HCT116 (cell line): ENCODE measurements around the gene AXL. TPM values are rescaled to one million over a fixed set of nuclear protein-coding genes. Genes with fewer than 3 reads are reported as not detected.

Experiments used
- ATAC-seq: fragments of 200-7000 bp; cut with Tn5 transposase; 2 replicates; pipeline ENCODE4 v1.9.1; 2020; ENCODE audit warnings: mild to moderate bottlenecking, moderate library complexity
- BruUV-seq: library from RNA; stranded (reverse); fragments of 400-500 nt; replicated peaks from 2 replicates; lab custom pipeline; 2021; lab: Mats Ljungman, UMichigan
- CTCF ChIA-PET: fragments of 300-600 bp; sonication (Branson Sonifier 250); formaldehyde crosslinking; loops from one replicate; lab custom pipeline; 2021; ENCODE audit warnings: antibody characterized with exemption; lab: Charles Lee
- POLR2A ChIA-PET: fragments of 300-600, 350-600 bp; sonication (Branson Sonifier 250); formaldehyde crosslinking; loops from one replicate; lab custom pipeline; 2021; ENCODE audit warnings: antibody characterized with exemption; lab: Charles Lee
- RAD21 ChIA-PET, 2 experiments: fragments of 300-600 bp; sonication (Branson Sonifier 250); formaldehyde crosslinking; loops; one replicate each; lab custom pipeline; 2023; ENCODE audit warnings: low total read pairs in 2 of 2; ENCODE audit not compliant: uncharacterized antibody in 2 of 2, unreplicated experiment in 2 of 2, low non-redundant PET in 1 of 2; lab: Charles Lee
- DNase-seq: peaks from one replicate; pipeline ENCODE4 v3.0.0-alpha.2; 2010; ENCODE audit warnings: low read depth, low spot score
- H2AFZ ChIP-seq: fragments of 200-600 bp; shearing (Covaris generic), sonication (generic); 2 replicates; pipeline ENCODE4 v1.6.1; 2017; ENCODE audit warnings: low read depth, mixed run types, mixed read lengths, antibody characterized with exemption, low read length; ENCODE audit not compliant: poor library complexity, severe bottlenecking
- H3K27ac ChIP-seq: 2 replicates; pipeline ENCODE4 v1.5.1; 2012; ENCODE audit warnings: low read depth, low read length
- H3K27me3 ChIP-seq: fragments of 200-600 bp; sonication (generic); 2 replicates; pipeline ENCODE4 v1.6.1; 2016; ENCODE audit warnings: mixed run types, low read length, mixed read lengths; ENCODE audit not compliant: insufficient read depth
- H3K36me3 ChIP-seq, 2 experiments: fragments of 200-500 bp in 1 of 2; fragments of 200-600 bp in 1 of 2; sonication (Bioruptor generic) in 1 of 2; sonication (generic) in 1 of 2; 2 replicates each; pipeline versions ENCODE4 v1.5.1 to v1.6.1; 2014 to 2016; ENCODE audit warnings: low read length in 2 of 2, inconsistent platforms in 1 of 2, mixed read lengths in 1 of 2, mixed run types in 1 of 2; ENCODE audit not compliant: insufficient read depth in 2 of 2, control insufficient read depth in 1 of 2
- H3K4me1 ChIP-seq, 2 experiments: fragments of 200-600 bp in 1 of 2; sonication (generic) in 1 of 2; 2 replicates each; pipeline versions ENCODE4 v1.5.1 to v1.6.1; 2012 to 2017; ENCODE audit warnings: low read length in 2 of 2, inconsistent platforms in 1 of 2, mild to moderate bottlenecking in 1 of 2, mixed read lengths in 1 of 2, mixed run types in 1 of 2, moderate library complexity in 1 of 2; ENCODE audit not compliant: insufficient read depth in 2 of 2, control insufficient read depth in 1 of 2
- H3K4me2 ChIP-seq: fragments of 200-600 bp; sonication (generic); 2 replicates; pipeline ENCODE4 v1.6.1; 2017; ENCODE audit warnings: mixed run types, low read length, mixed read lengths
- H3K4me3 ChIP-seq, 2 experiments: fragments of 200-600 bp in 1 of 2; sonication (generic) in 1 of 2; replicated peaks in 1 of 2; 2 replicates each; pipeline ENCODE4 v1.5.1; 2011 to 2016; ENCODE audit warnings: low read length in 2 of 2, control low read depth in 1 of 2, low read depth in 1 of 2, mild to moderate bottlenecking in 1 of 2, mixed read lengths in 1 of 2, mixed run types in 1 of 2
- H3K79me2 ChIP-seq: fragments of 200-600 bp; sonication (generic); 2 replicates; pipeline ENCODE4 v1.6.1; 2017; ENCODE audit warnings: mild to moderate bottlenecking, mixed run types, low read length, moderate library complexity, mixed read lengths; ENCODE audit not compliant: insufficient read depth
- H3K9ac ChIP-seq: fragments of 200-600 bp; sonication (generic); 2 replicates; pipeline ENCODE4 v1.6.1; 2016; ENCODE audit warnings: low read length, mixed read lengths
- H3K9me2 ChIP-seq: fragments of 200-600 bp; sonication (generic), shearing (Covaris generic); 2 replicates; pipeline ENCODE4 v1.6.1; 2017; ENCODE audit warnings: mixed run types, mild to moderate bottlenecking, moderate library complexity; ENCODE audit not compliant: insufficient read depth
- H3K9me3 ChIP-seq, 2 experiments: fragments of 200-500 bp in 1 of 2; fragments of 200-600 bp in 1 of 2; sonication (Bioruptor generic) in 1 of 2; sonication (generic) in 1 of 2; 2 replicates each; pipeline ENCODE4 v1.6.1; 2014 to 2017; ENCODE audit warnings: low read length in 2 of 2, mixed read lengths in 2 of 2, inconsistent platforms in 1 of 2, low read depth in 1 of 2, mild to moderate bottlenecking in 1 of 2, mixed run types in 1 of 2, moderate library complexity in 1 of 2; ENCODE audit not compliant: control insufficient read depth in 1 of 2, insufficient read depth in 1 of 2
- H4K20me1 ChIP-seq: fragments of 200-600 bp; sonication (generic), shearing (Covaris generic); 2 replicates; pipeline ENCODE4 v1.6.1; 2017; ENCODE audit warnings: mixed run types, mild to moderate bottlenecking, moderate library complexity; ENCODE audit not compliant: insufficient read depth
- ATF3 ChIP-seq: IDR thresholded peaks from 2 replicates; pipeline ENCODE4 v1.6.1; 2012
- CEBPB ChIP-seq: IDR thresholded peaks from 2 replicates; pipeline ENCODE4 v1.6.1; 2012; ENCODE audit warnings: low read depth
- CTCF ChIP-seq, 3 experiments: fragments of 200-600 bp in 1 of 3; sonication (generic) in 1 of 3; IDR thresholded peaks in 2 of 3; conservative IDR thresholded peaks in 1 of 3; 2 replicates each; pipeline ENCODE4 v1.5.1; 2012 to 2017; ENCODE audit warnings: low read depth in 2 of 3, low read length in 2 of 3, antibody characterized with exemption in 1 of 3, borderline replicate concordance in 1 of 3, control low read depth in 1 of 3, mild to moderate bottlenecking in 1 of 3, mixed read lengths in 1 of 3, mixed run types in 1 of 3, moderate library complexity in 1 of 3; ENCODE audit not compliant: insufficient read depth in 1 of 3
- EGR1 ChIP-seq: IDR thresholded peaks from 2 replicates; pipeline ENCODE4 v1.6.1; 2012; ENCODE audit warnings: low read depth
- EZH2 ChIP-seq: fragments of 200-600 bp; sonication (generic); IDR thresholded peaks from 2 replicates; pipeline ENCODE4 v1.6.1; 2017; ENCODE audit warnings: antibody characterized with exemption, mixed run types
- EZH2phosphoT487 ChIP-seq: fragments of 200-600 bp; IDR thresholded peaks from 2 replicates; pipeline ENCODE4 v1.6.1; 2018; ENCODE audit warnings: antibody characterized with exemption, borderline replicate concordance
- FOSL1 ChIP-seq: IDR thresholded peaks from 2 replicates; pipeline ENCODE4 v1.6.1; 2012; ENCODE audit warnings: low read depth
- JUND ChIP-seq: IDR thresholded peaks from 2 replicates; pipeline ENCODE4 v1.6.1; 2012
- POLR2AphosphoS5 ChIP-seq: IDR thresholded peaks from 2 replicates; pipeline ENCODE4 v1.6.1; 2011; ENCODE audit warnings: mild to moderate bottlenecking, low read depth, low read length, moderate library complexity
- RAD21 ChIP-seq: IDR thresholded peaks from 2 replicates; pipeline ENCODE4 v1.6.1; 2012; ENCODE audit warnings: low read depth, mild to moderate bottlenecking
- REST ChIP-seq: IDR thresholded peaks from 2 replicates; pipeline ENCODE4 v1.6.1; 2012; ENCODE audit warnings: low read depth
- SP1 ChIP-seq: IDR thresholded peaks from 2 replicates; pipeline ENCODE4 v1.6.1; 2012; ENCODE audit warnings: low read depth
- SRF ChIP-seq: IDR thresholded peaks from 2 replicates; pipeline ENCODE4 v1.6.1; 2012; ENCODE audit warnings: low read depth
- ZFX ChIP-seq: fragments of 450-650 bp; IDR thresholded peaks from 2 replicates; pipeline ENCODE4 v1.6.1; 2017
- ZNF274 ChIP-seq: fragments of 200-500 bp; sonication (Bioruptor generic); IDR thresholded peaks from 2 replicates; pipeline ENCODE4 v1.6.1; 2014; ENCODE audit warnings: mild to moderate bottlenecking, low read depth, low read length, inconsistent platforms
- intact Hi-C: fragments of 100-400 bp; cut with micrococcal nuclease; formaldehyde crosslinking; loops from 2 replicates; pipeline ENCODE4 v1.10.0; 2022
- total RNA-seq: library from RNA; stranded (reverse); gene quantifications from one replicate; pipeline ENCODE4 v1.2.1, GENCODE V29; 2021; ENCODE audit not compliant: unreplicated experiment

Gene AXL
- total RNA-seq, 1 experiment from 2014 or later = 47.4 TPM

GRCh38 chr19:41195675-41196497 lies 23.1 kb upstream of the AXL start:
- H3K36me3 ChIP-seq = peaks cover 0 to 5% of the 10 kb centered on the region in 2 experiments; a peak in 1 of 4 replicates
- intact Hi-C loops = no loop called here
- no peak overlapping the region for H2AFZ ChIP-seq
- ATAC-seq (no peak), DNase-seq (no peak)
- H4K20me1 ChIP-seq = no peaks in the 10 kb centered on the region
- ChIA-PET RAD21 (no interaction called here), POLR2A (no interaction called here)
- no peak overlapping the region for H3K27ac ChIP-seq
- H3K79me2 ChIP-seq = no peaks in the 10 kb centered on the region
- no peak overlapping the region for H3K4me2 ChIP-seq
- no peak for TF ChIP-seq RAD21
- TF ChIP-seq JUND = no peak
- no peak for TF ChIP-seq SP1
- no peak for TF ChIP-seq EZH2phosphoT487
- TF ChIP-seq ZNF274 = no peak
- no peak for TF ChIP-seq FOSL1
- TF ChIP-seq CTCF (IDR thresholded peaks at IDR 0.05 in 2 of 3, conservative IDR thresholded peaks at IDR 0.05 in 1 of 3; ENCODE audit: borderline replicate concordance in 1 of 3, insufficient read depth in 1 of 3, low read depth in 2 of 3, low read length in 2 of 3) = no peak
- TF ChIP-seq ZFX = no peak
- TF ChIP-seq EGR1 = no peak
- TF ChIP-seq POLR2AphosphoS5 = no peak
- no peak for TF ChIP-seq REST
- TF ChIP-seq EZH2 = no peak
- TF ChIP-seq ATF3 = no peak
- TF ChIP-seq CEBPB = no peak
- no peak for TF ChIP-seq SRF
- TF ChIP-seq, all 23 proteins: peak for 0
- no peak overlapping the region for H3K4me3 ChIP-seq
- CTCF ChIA-PET = no interaction called here
- H3K9ac ChIP-seq = no peak overlapping the region
- peaks cover 8 to 18% of the 10 kb centered on the region in 2 experiments for H3K4me1 ChIP-seq
- H3K9me2 ChIP-seq = no peaks in the 10 kb centered on the region
- H3K27me3 ChIP-seq = no peaks in the 10 kb centered on the region
- no peaks in the 10 kb centered on the region for H3K9me3 ChIP-seq
- BruUV-seq = no TSS peak
